Colonic mucosa (tissue), 4 donors: ENCODE measurements around the gene CORO2B. TPM values are rescaled to one million over a fixed set of nuclear protein-coding genes. Genes with fewer than 3 reads are reported as not detected.

Source experiments
- DNase-seq: peaks from one replicate; pipeline ENCODE4 v3.0.0-alpha.2; 2020
- H3K27ac ChIP-seq: fragments of 200-600 bp; one replicate; pipeline ENCODE4 v1.8.0; 2021
- H3K27me3 ChIP-seq: fragments of 200-600 bp; one replicate; pipeline ENCODE4 v1.8.0; 2021
- H3K36me3 ChIP-seq: fragments of 200-600 bp; one replicate; pipeline ENCODE4 v1.8.0; 2021
- H3K4me1 ChIP-seq: fragments of 200-600 bp; one replicate; pipeline ENCODE4 v1.8.0; 2021; ENCODE audit warnings: mild to moderate bottlenecking
- H3K4me3 ChIP-seq: fragments of 200-600 bp; one replicate; pipeline ENCODE4 v1.8.0; 2021
- H3K9ac ChIP-seq, 2 donors: one replicate each; pipeline ENCODE4 v1.7.0; 2013; ENCODE audit warnings: control low read depth in 2 of 2, low read depth in 2 of 2, low read length in 2 of 2
- H3K9me3 ChIP-seq: fragments of 200-600 bp; one replicate; pipeline ENCODE4 v1.8.0; 2021
- CTCF ChIP-seq: fragments of 200-600 bp; IDR thresholded peaks from one replicate; pipeline ENCODE4 v1.8.0; 2022; ENCODE audit warnings: antibody characterized with exemption, mild to moderate bottlenecking
- intact Hi-C: fragments of 100-400 bp; cut with DNase I; formaldehyde crosslinking; loops from one replicate; pipeline ENCODE4 v1.14.1; 2022
- total RNA-seq, 2 donors: library from RNA; stranded (reverse); fragmentation: NEBNext Ultra II Directional in 1 of 2; extraction: Animal tissue kit (Norgen Biotek cat#: 25700) in 1 of 2; gene quantifications; one replicate each; pipeline ENCODE4 v1.2.1, GENCODE V29; 2021
- donor health status: healthy.
- donor health status: DM: no; HTN: no; CAD: no.
- donor health status: DM: no; HTN: no; CAD: no.

The CORO2B gene
- total RNA-seq, 2 donors from 2014 or later: 0.77 to 1.2 TPM

- H3K27me3 ChIP-seq: no peaks in the 10 kb centered on the region
- intact Hi-C loops: no loop called here
Measured at GRCh38 chr15:68699124-68699880, 120.5 kb downstream of the CORO2B start.

GRCh38 chr15:68699881-68700454 lies 121.2 kb downstream of the CORO2B start:
- Histone ChIP-seq H3K27ac (no peak overlapping the region), H3K27me3 (no peaks in the 10 kb centered on the region), H3K4me1 (no peaks in the 10 kb centered on the region), H3K36me3 (no peaks in the 10 kb centered on the region), H3K4me3 (no peak overlapping the region), H3K9ac (no peak overlapping the region), H3K9me3 (no peaks in the 10 kb centered on the region)
- no peak for DNase-seq
- intact Hi-C loops: no loop called here
- TF ChIP-seq CTCF: no peak

More at GRCh38 chr15:68699124-68699880, 120.5 kb downstream of the CORO2B start:
- Histone ChIP-seq H3K4me1 (no peaks in the 10 kb centered on the region), H3K9ac (no peak overlapping the region), H3K9me3 (no peaks in the 10 kb centered on the region), H3K4me3 (no peak overlapping the region), H3K27ac (no peak overlapping the region), H3K36me3 (no peaks in the 10 kb centered on the region)
- no peak for DNase-seq
- TF ChIP-seq CTCF: no peak

GRCh38 chr15:68700455-68701123 lies 121.8 kb downstream of the CORO2B start:
- no peaks in the 10 kb centered on the region for H3K4me1 ChIP-seq
- DNase-seq: peak; percentile 26
- H3K9ac ChIP-seq: no peak overlapping the region
- no peaks in the 10 kb centered on the region for H3K36me3 ChIP-seq
- no peak for TF ChIP-seq CTCF
- no peak overlapping the region for H3K27ac ChIP-seq
- no peak overlapping the region for H3K4me3 ChIP-seq
- intact Hi-C loops: no loop called here
- no peaks in the 10 kb centered on the region for H3K9me3 ChIP-seq
- H3K27me3 ChIP-seq: no peaks in the 10 kb centered on the region

- no peaks in the 10 kb centered on the region for H3K36me3 ChIP-seq
- intact Hi-C loops: no loop called here
- no peaks in the 10 kb centered on the region for H3K4me1 ChIP-seq
Measured at GRCh38 chr15:68701886-68702285, 123.1 kb downstream of the CORO2B start.

More at GRCh38 chr15:68701886-68702285, 123.1 kb downstream of the CORO2B start:
- Histone ChIP-seq H3K9ac (no peak overlapping the region), H3K4me3 (no peak overlapping the region), H3K27ac (no peak overlapping the region), H3K27me3 (no peaks in the 10 kb centered on the region), H3K9me3 (no peaks in the 10 kb centered on the region)
- no peak for DNase-seq
- no peak for TF ChIP-seq CTCF
